H1 (cell line): ENCODE measurements around the gene RASA1. TPM values are rescaled to one million over a fixed set of nuclear protein-coding genes. Genes with fewer than 3 reads are reported as not detected.

Experiments used
- CHD7 ChIP-seq: fragments of 300-600 bp; sonication (generic); IDR thresholded peaks from 2 replicates; pipeline ENCODE4 v1.7.1; 2012; ENCODE audit warnings: low read length, moderate library complexity, mild to moderate bottlenecking, inconsistent platforms; ENCODE audit not compliant: insufficient replicate concordance
- polyA plus RNA-seq, 7 experiments: library from polyadenylated mRNA; depleted of rRNA in 3 of 7; stranded (reverse) in 5 of 7; unstranded in 2 of 7; fragments of >200 nt in 5 of 7; fragments of 200-250 nt in 2 of 7; gene quantifications; 1 replicate in 5 of 7; 2 replicates in 1 of 7; 4 replicates in 1 of 7; pipeline versions ENCODE4 v1.2.1 to v1.2.3, GENCODE V29; 2011 to 2013; ENCODE audit warnings: missing spikeins in 2 of 7, mixed read lengths in 2 of 7
- total RNA-seq: library from RNA; stranded (reverse); fragmentation: NEBNext Ultra II Directional; extraction: Animal tissue kit (Norgen Biotek cat#: 25700); gene quantifications from 2 replicates; pipeline ENCODE4 v1.2.1, GENCODE V29; 2021

The RASA1 gene
- total and polyA plus RNA-seq, 2 of the 8 experiments (the other 6 are each of a cell fraction or from before 2014, with no cell fraction given), result 15.9 to 33.8 TPM

- TF ChIP-seq CHD7, result no peak
Observed at GRCh38 chr5:87322381-87322780, 54.7 kb downstream of the RASA1 start (continued).
